ENCODE measurements around the gene GRIK5.

GRCh38 chr19:42076380-42076944, 6.5 kb upstream of the GRIK5 start:
- no peak for TF ChIP-seq YY1 (IDR thresholded peaks at IDR 0.05; ENCODE audit: insufficient read depth, insufficient read length)
- TF ChIP-seq ZNF274 (IDR thresholded peaks at IDR 0.05; ENCODE audit: low read depth, low read length) = no peak

Data from NT2/D1 (cell line).